NCI-H1417 (cell line): ENCODE measurements around the gene TMEM72.

Experiments
- DNase-seq, 3 experiments: peaks; one replicate each; lab custom pipeline; 2025; lab: John Stamatoyannopoulos, UW

Gene TMEM72

DNA sequence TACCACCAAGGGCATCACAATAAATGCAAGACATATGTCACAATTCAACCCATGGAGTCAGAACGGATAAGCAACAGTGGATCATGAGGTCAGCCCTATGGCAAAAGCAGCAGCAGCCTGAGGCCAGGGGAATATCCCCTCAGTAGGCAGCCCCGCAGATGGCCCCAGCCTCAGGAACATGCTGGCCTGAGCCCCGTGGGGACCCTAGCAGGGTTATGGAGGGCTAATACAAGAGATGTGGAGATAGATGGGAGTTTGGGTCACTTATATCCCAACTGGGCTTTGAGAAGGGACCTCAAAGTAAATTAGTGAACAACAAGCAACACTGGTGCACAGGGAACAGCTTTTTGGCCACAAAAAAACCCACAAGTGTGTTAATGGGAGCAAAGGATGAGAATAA is 9.1 kb downstream of the TMEM72 start:
- no peak for DNase-seq

DNA sequence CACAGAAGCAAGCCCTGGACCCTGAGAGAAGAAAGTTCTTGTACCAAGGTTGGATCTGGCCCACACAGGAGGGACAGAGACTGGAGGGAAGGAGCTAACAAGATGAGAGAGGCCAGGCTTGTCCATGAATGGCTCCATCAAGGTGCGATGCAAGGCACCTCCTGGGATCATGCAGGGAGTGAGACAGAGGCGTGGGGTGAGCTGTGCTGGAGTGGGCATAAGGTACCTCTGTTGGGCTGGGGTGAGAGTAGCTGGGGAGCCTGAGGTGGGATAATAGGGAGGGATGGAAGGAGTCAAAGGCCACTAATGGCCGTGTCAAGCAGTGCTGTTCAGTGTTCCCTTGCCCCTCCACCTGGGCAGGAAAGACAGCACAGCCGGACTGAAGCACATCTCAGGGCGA is 9.9 kb downstream of the TMEM72 start:
- DNase-seq = no peak

DNA sequence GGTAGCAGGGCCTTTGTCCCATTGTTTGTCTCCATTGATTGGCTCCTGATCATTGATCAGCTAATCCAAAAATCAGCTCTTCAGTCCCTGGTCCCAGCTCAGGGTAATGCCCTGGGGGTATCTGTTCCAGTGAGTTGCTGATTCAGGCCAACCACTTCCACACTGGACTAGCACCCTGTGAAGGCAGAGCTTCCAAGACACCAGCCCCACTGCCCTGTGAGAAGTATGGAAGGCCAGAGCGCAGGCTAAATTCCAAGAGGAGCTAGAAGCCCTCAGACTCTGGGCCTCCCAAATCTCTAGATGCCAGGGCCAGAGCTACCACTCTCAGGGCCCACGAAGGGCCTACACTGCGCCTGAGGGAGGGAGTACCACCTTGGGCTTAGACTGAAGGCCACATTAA is 10.4 kb downstream of the TMEM72 start:
- no peak for DNase-seq

DNA sequence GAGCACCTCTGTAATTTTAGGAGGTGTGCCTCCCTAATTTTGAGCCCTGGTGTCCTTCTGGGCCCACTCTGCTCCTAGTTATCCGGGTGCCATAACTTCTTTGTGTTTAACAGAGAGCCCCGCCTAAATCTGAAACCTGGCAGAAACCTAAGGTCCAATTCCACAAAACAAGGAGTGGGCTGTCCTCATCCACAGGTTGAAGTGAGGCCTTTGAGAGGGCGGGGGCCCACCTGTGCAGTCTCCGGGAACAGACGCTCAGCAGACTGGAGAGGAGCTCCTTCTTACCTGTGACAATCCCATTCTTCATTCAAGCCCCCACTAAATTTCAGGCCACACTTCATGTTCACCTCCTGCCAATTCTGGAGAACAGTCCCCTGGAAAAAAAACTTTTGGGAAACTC is 10.9 kb downstream of the TMEM72 start:
- DNase-seq = no peak

- no peak for DNase-seq
These were observed 11.8 kb downstream of the TMEM72 start for GRCh38 chr10:44922796-44923545.

DNA sequence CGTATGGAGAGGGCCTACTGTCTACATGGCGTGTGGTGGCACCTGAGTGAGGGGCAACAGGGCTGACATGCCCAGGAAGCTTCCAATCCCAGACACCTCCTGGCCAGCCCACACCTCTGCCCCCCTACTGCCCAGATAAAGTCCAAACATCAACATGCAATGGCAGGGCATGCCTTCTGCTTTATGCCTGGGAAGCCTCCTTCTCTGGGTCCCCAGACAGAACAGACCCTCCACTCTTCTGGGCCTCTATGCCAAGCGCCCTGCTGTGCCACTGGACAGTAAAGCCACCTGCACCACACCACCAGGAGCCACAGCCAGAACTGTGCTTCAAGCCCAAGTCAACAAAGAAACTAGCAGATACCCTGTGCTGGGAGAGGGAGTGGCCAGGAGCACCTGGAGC is 12.5 kb downstream of the TMEM72 start:
- no peak for DNase-seq

GRCh38 chr10:44924261-44925040 is 13.3 kb downstream of the TMEM72 start:
- no peak for DNase-seq

GRCh38 chr10:44925224-44925623 is 14.1 kb downstream of the TMEM72 start:
- DNase-seq = peak; percentile 12 to 66 (median 47)

DNA sequence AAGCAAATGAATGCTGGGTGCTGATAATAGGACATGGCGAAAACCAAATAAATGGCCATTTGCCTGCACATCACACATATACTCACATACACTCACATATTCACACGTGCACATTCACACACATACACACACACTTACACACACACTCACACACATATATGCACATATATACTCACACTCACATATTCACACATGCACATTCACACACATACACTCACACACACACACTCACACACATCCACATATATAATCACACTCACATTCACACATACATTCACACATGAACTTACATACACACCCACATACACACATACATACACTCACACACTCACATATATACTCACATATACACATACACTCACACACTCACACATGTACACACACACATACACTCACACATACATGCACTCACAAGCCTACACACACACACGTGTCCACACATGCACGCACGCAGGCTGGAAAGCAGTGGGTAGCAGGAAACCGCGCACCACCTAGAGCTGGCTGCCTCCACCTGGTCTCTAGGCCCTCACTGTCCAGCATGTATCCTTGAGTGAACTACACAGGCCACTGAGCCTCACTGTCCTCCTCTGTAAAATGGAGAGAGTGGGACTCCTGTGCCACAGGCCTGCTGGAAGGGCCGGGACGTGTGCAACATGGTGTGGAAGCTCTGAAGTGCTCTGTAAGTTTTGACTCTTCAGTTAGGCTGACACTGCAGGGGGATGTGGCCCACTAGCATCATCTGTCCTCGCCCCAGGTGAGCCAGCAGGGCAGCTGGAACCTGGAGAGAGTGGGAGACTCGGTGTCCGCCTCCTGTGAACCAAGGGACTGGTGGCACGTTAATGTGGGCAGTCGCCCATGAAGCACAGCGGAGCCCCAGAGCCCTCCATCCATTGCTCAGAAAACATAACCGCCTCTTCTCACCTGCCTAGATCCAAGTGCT is 14.9 kb downstream of the TMEM72 start:
- DNase-seq = no peak

DNA sequence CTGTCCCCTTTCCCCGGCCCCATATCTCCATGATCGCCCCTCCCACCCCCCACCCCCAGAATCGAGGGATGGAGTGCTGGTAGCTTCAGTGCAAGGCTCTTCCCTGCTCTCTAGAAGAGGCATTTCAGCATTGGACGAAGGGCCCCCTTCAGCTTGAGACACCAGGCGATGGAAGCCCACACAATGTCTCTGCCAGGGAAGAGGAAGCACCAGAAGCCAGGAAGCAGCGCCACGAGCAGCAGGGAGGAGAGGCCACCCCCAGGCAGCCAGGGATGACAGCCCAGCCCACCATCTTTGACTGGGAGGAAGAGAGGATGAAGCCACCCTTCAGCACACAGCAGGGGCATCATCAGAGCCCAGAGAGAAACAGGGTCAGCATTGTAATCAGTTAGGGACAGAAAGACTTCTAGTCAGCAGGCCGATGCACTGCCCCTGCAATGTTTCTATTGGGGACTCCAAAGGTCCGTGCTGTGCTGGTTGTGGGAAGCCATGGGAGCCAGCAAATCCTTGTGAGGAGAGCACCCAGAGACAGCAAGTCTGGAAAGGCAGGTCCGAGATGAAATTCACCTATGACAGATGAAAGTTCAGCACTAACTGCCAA is 15.7 kb downstream of the TMEM72 start:
- no peak for DNase-seq

- no peak for DNase-seq
These were observed 16.2 kb downstream of the TMEM72 start for GRCh38 chr10:44927352-44927751.

GRCh38 chr10:44928462-44928861 is 17.3 kb downstream of the TMEM72 start:
- no peak for DNase-seq

DNA sequence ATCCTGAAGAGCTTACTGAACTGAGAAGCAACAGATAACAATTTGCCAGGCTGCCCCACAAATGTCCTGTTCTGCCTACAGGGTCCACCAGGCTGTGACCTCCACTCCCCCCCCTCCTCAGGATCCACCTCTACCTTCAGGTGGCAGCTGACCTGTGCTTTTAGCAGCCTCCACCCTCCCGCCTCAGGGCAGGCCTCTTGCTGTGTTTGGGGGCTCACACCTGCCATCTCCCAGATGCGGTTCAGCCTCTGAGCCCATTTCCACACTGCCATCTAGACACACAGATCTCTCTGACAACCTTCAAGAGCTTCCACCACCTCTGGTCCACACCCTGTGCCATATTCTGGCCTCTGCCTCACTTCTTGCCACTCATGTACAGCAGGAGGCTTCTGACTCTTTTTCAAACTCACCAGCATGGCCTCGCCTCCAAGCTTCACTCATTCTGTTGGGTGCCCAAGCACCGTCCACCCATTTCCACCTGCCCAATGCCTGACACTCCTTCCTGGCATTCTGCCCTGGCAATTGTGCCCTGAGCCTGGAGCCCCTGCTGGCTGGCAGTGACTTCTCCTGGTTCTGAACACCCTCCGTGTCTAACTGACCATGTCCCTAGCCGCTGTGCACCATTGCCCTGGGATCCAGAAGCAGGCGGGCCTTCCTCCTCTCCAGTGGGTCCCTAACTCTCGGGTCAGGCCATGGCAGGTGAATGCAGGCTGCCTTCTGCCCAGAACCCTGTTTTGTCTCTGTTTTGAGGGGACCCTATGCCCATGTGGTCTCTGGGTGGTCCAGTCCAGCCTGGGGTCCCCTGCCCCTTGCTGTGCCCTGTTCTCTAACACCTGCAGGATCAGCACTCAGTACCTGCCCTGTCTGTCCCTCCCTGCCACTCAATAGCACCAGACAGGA is 18.5 kb downstream of the TMEM72 start:
- no peak for DNase-seq

DNA sequence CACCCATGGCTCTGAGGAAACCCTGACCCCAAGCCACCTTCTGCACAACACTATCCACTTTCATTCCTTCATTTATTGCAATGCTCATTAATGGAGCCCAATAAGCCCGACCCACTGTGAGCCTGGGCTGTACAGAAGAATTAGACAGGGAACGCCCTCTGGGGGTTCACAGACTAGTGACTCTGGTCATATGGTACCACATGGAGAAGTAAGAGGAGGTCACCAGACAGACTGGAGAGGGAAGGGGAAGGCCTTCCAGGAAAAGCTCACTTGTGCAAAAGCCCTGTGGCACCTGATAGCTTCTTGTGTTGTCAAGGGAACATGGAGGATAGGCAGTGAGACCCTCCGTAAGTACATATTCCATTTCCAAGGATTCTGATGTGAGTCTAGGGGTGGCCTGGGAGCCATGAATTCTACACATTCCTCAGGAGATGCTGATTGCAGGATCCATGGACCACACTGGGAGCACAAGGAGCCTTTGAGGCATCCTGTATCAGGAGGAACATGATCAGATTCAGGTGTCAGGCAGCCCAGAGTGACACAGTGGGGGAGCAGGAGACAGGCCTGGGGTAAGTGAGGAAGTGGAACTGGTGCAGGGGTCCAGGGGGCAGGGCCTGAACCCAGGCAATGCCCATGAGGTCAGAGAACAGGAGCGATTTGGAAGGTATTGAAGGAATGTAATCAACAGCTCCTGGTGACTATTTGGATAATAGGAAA is 19.9 kb downstream of the TMEM72 start:
- DNase-seq = peak in 1 of 3 experiments; percentile 26

GRCh38 chr10:44931621-44932516 is 20.7 kb downstream of the TMEM72 start:
- DNase-seq = no peak

- DNase-seq = peak; percentile 50 to 79 (median 71)
These were observed 21.6 kb downstream of the TMEM72 start for GRCh38 chr10:44932517-44933450.

DNA sequence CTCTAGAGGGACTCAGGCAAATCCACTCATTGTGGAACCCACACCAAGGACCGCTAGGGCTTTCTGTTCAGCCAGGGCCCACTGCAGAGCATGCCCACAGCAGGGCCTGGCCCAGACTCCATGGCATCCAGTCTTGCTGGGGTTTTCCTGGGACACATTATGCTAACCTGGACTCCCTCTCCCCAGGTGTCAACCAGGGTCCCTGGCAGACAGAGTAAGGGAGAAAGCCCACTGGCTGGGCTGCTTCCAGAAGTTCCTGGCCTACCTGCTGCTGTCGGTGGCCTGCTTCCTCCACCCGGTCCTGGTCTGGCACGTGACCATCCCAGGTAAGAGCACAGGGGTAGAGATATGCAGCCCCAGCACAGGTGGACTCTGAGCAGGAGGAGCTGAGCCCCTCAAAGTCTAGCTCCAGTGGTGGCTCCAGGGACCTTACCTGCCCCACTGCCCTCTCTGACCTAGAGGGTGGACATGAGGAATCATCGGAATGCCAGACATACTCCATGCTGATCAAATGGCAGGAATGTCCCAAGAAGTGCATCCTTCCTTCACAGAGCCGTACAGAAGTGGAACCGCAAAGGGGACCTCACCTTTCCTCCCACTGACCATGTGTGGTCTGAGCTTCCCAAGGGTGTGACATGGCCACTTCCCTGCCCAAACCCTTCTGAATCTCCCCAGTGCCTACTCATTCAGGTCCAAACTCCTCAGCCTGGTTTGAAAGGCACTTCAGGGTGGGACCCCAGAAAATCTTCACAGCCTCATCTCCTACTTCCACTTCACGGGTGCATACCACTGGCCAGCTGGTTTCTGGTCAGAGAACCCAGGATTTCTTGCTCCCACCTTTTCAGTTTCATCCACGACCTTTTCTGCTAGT is 22.5 kb downstream of the TMEM72 start:
- DNase-seq = no peak
